IMR-90 (cell line): Measurements from ENCODE around the gene TNFRSF18. TPM values are rescaled to one million over a fixed set of nuclear protein-coding genes. Genes with fewer than 3 reads are reported as not detected.

Experiments used
- ATAC-seq: fragments of 200-7000 bp; cut with Tn5 transposase; 2 replicates; pipeline ENCODE4 v1.9.1; 2020; ENCODE audit warnings: low read depth, mild to moderate bottlenecking, moderate library complexity
- BruUV-seq: library from RNA; stranded (reverse); fragments of 400-500 nt; replicated peaks from 2 replicates; lab custom pipeline; 2021; lab: Mats Ljungman, UMichigan
- CTCF ChIA-PET: fragments of 300-600 bp; formaldehyde crosslinking; extraction: SDS; loops from one replicate; lab custom pipeline; 2021; ENCODE audit warnings: antibody characterized with exemption; lab: Yijun Ruan, JAX
- POLR2A ChIA-PET: fragments of 300-600 bp; sonication (Branson Sonifier 250); formaldehyde crosslinking; loops from one replicate; lab custom pipeline; 2022; ENCODE audit warnings: antibody characterized with exemption; ENCODE audit not compliant: unreplicated experiment; lab: Charles Lee
- DNase-seq: peaks from one replicate; pipeline ENCODE4 v3.0.0; 2013
- H2AFZ ChIP-seq: replicated peaks from 2 replicates; pipeline ENCODE3; 2013; ENCODE audit warnings: low read length, mild to moderate bottlenecking; ENCODE audit not compliant: poor library complexity
- H2AK5ac ChIP-seq: 2 replicates; pipeline ENCODE4 v1.6.1; 2013; ENCODE audit warnings: low read depth, low read length, inconsistent platforms
- H2AK9ac ChIP-seq: replicated peaks from 2 replicates; pipeline ENCODE3; 2013; ENCODE audit warnings: mild to moderate bottlenecking, low read depth, low read length, moderate library complexity; ENCODE audit not compliant: poor library complexity
- H2BK120ac ChIP-seq: 2 replicates; pipeline ENCODE4 v1.6.1; 2013; ENCODE audit warnings: low read depth, low read length, inconsistent platforms
- H2BK15ac ChIP-seq: 3 replicates; pipeline ENCODE4 v1.6.1; 2013; ENCODE audit warnings: low read depth, low read length, inconsistent platforms
- H2BK20ac ChIP-seq: 2 replicates; pipeline ENCODE4 v1.6.1; 2013; ENCODE audit warnings: low read depth, mild to moderate bottlenecking, inconsistent platforms, low read length, moderate library complexity
- H2BK5ac ChIP-seq: 2 replicates; pipeline ENCODE4 v1.6.1; 2013; ENCODE audit warnings: mild to moderate bottlenecking, low read depth, low read length, inconsistent platforms; ENCODE audit not compliant: poor library complexity, severe bottlenecking
- H3K14ac ChIP-seq: replicated peaks from 2 replicates; pipeline ENCODE4 v1.6.1; 2013; ENCODE audit warnings: low read depth, low read length, inconsistent platforms
- H3K18ac ChIP-seq: 2 replicates; pipeline ENCODE4 v1.6.1; 2013; ENCODE audit warnings: low read depth, low read length, control low read depth
- H3K23ac ChIP-seq: 2 replicates; pipeline ENCODE4 v1.6.1; 2013; ENCODE audit warnings: low read depth, low read length, inconsistent platforms
- H3K27ac ChIP-seq: 2 replicates; pipeline ENCODE4 v1.5.1; 2013; ENCODE audit warnings: mild to moderate bottlenecking, control low read depth, low read length; ENCODE audit not compliant: insufficient read depth
- H3K27me3 ChIP-seq: 2 replicates; pipeline ENCODE4 v1.6.1; 2013; ENCODE audit warnings: low read length; ENCODE audit not compliant: control insufficient read depth, insufficient read depth
- H3K36me3 ChIP-seq: 2 replicates; pipeline ENCODE4 v1.6.1; 2013; ENCODE audit warnings: low read length, mixed read lengths; ENCODE audit not compliant: control insufficient read depth, insufficient read depth
- H3K4ac ChIP-seq: 2 replicates; pipeline ENCODE4 v1.6.1; 2013; ENCODE audit warnings: low read depth, low read length, inconsistent platforms
- H3K4me1 ChIP-seq: 2 replicates; pipeline ENCODE4 v1.6.1; 2013; ENCODE audit warnings: low read length, mixed read lengths; ENCODE audit not compliant: control insufficient read depth, insufficient read depth
- H3K4me2 ChIP-seq: 2 replicates; pipeline ENCODE4 v1.6.1; 2013; ENCODE audit warnings: low read depth, mild to moderate bottlenecking, control low read depth, low read length, moderate library complexity
- H3K4me3 ChIP-seq: 2 replicates; pipeline ENCODE4 v1.5.1; 2013; ENCODE audit warnings: low read depth, mild to moderate bottlenecking, control low read depth, low read length, moderate library complexity; ENCODE audit not compliant: insufficient read depth
- H3K56ac ChIP-seq: 2 replicates; pipeline ENCODE4 v1.6.1; 2013; ENCODE audit warnings: low read length, inconsistent platforms; ENCODE audit not compliant: insufficient read depth; ENCODE audit errors: extremely low read depth
- H3K79me1 ChIP-seq, 2 experiments: 2 replicates each; pipeline ENCODE4 v1.6.1; 2013; ENCODE audit warnings: low read length in 2 of 2, inconsistent platforms in 1 of 2, low read depth in 1 of 2
- H3K9ac ChIP-seq: 2 replicates; pipeline ENCODE4 v1.6.1; 2013; ENCODE audit warnings: low read depth, low read length, control low read depth
- H3K9me1 ChIP-seq: 2 replicates; pipeline ENCODE4 v1.6.1; 2013; ENCODE audit warnings: low read length, inconsistent platforms; ENCODE audit not compliant: insufficient read depth
- H3K9me3 ChIP-seq: 2 replicates; pipeline ENCODE4 v1.6.1; 2013; ENCODE audit warnings: low read length; ENCODE audit not compliant: control insufficient read depth, insufficient read depth
- H4K20me1 ChIP-seq: 2 replicates; pipeline ENCODE4 v1.6.1; 2013; ENCODE audit warnings: low read length, inconsistent platforms; ENCODE audit not compliant: insufficient read depth
- H4K5ac ChIP-seq: 2 replicates; pipeline ENCODE4 v1.6.1; 2013; ENCODE audit warnings: mild to moderate bottlenecking, low read depth, low read length, control low read depth
- H4K8ac ChIP-seq, 2 experiments: 2 replicates each; pipeline ENCODE4 v1.6.1; 2013; ENCODE audit warnings: low read depth in 2 of 2, low read length in 2 of 2, control low read depth in 1 of 2, inconsistent platforms in 1 of 2
- H4K91ac ChIP-seq: 2 replicates; pipeline ENCODE4 v1.6.1; 2013; ENCODE audit warnings: low read depth, low read length, inconsistent platforms; ENCODE audit not compliant: insufficient read depth
- BHLHE40 ChIP-seq: fragments of 150-350 bp; IDR thresholded peaks from 2 replicates; pipeline ENCODE4 v1.6.1; 2016; ENCODE audit warnings: mild to moderate bottlenecking, low read depth, low read length
- CEBPB ChIP-seq: IDR thresholded peaks from 2 replicates; pipeline ENCODE4 v1.6.1; 2012; ENCODE audit warnings: low read depth, low read length, improper control_type of control experiment
- CHD1 ChIP-seq: IDR thresholded peaks from 2 replicates; pipeline ENCODE4 v1.6.1; 2012; ENCODE audit warnings: low read depth, low read length, improper control_type of control experiment
- FOS ChIP-seq: fragments of 150-350 bp; IDR thresholded peaks from 2 replicates; pipeline ENCODE4 v1.6.1; 2016; ENCODE audit warnings: low read depth, low read length
- MAFK ChIP-seq: IDR thresholded peaks from 2 replicates; pipeline ENCODE4 v1.6.1; 2012; ENCODE audit warnings: low read depth, low read length, improper control_type of control experiment
- MAZ ChIP-seq: IDR thresholded peaks from 2 replicates; pipeline ENCODE4 v1.6.1; 2012; ENCODE audit warnings: low read depth, mild to moderate bottlenecking, low read length, improper control_type of control experiment, moderate library complexity, borderline replicate concordance
- MXI1 ChIP-seq: IDR thresholded peaks from 2 replicates; pipeline ENCODE4 v1.6.1; 2012; ENCODE audit warnings: low read depth, mild to moderate bottlenecking, low read length, moderate library complexity, borderline replicate concordance
- NFE2L2 ChIP-seq: fragments of 150-350 bp; IDR thresholded peaks from 2 replicates; pipeline ENCODE4 v1.6.1; 2016; ENCODE audit warnings: low read depth, mild to moderate bottlenecking, low read length
- POLR2A ChIP-seq: IDR thresholded peaks from 2 replicates; pipeline ENCODE4 v1.6.1; 2012; ENCODE audit warnings: mild to moderate bottlenecking, low read depth, low read length
- RAD21 ChIP-seq: IDR thresholded peaks from 2 replicates; pipeline ENCODE4 v1.6.1; 2012; ENCODE audit warnings: low read length, improper control_type of control experiment
- RCOR1 ChIP-seq: IDR thresholded peaks from 2 replicates; pipeline ENCODE4 v1.6.1; 2012; ENCODE audit warnings: mild to moderate bottlenecking, low read length, improper control_type of control experiment; ENCODE audit not compliant: insufficient replicate concordance
- RFX5 ChIP-seq: IDR thresholded peaks from 2 replicates; pipeline ENCODE4 v1.8.0; 2012; ENCODE audit warnings: low read depth, mild to moderate bottlenecking, low read length, moderate library complexity
- SMC3 ChIP-seq: fragments of 150-350 bp; IDR thresholded peaks from 2 replicates; pipeline ENCODE4 v1.6.1; 2016; ENCODE audit warnings: low read depth, mild to moderate bottlenecking, antibody characterized with exemption, low read length, moderate library complexity
- WGBS, 2 experiments: methylation state at CpG; one replicate each; pipeline versions ENCODE4 v1.1.5 to v1.1.7; 2013; ENCODE audit warnings: missing lambda C conversion rate in 2 of 2; ENCODE audit not compliant: insufficient read length in 1 of 2; ENCODE audit errors: extremely low coverage in 2 of 2; 5-methylcytosine and 5-hydroxymethylcytosine counted together
- dilution Hi-C: fragments of 300-500 bp; cut with HindIII; formaldehyde crosslinking; loops from one replicate; pipeline ENCODE4 v1.14.3; 2018; ENCODE audit warnings: low sequenced_read_pairs; ENCODE audit not compliant: unreplicated experiment
- in situ Hi-C: fragments of 300-500 bp; cut with MboI; formaldehyde crosslinking; loops from 3 replicates; pipeline ENCODE4 v1.14.3; 2019; ENCODE audit warnings: low sequenced_read_pairs, inconsistent platforms, mixed read lengths
- intact Hi-C: fragments of 100-400 bp; cut with micrococcal nuclease; formaldehyde crosslinking; loops from 2 replicates; pipeline ENCODE4 v1.10.0; 2022
- polyA plus RNA-seq, 3 experiments: library from polyadenylated mRNA; depleted of rRNA; stranded (reverse); fragments of >200 nt; gene quantifications; 2 replicates each; pipeline ENCODE4 v1.2.3, GENCODE V29; 2012; ENCODE audit warnings: low replicate concordance in 1 of 3
- total RNA-seq: library from RNA; depleted of rRNA; stranded (reverse); fragments of >200 nt; gene quantifications from 2 replicates; pipeline ENCODE4 v1.2.3, GENCODE V29; 2012
- TF ChIP-seq, protein P1 (sequence below): fragments of 150-350 bp; IDR thresholded peaks from 2 replicates; pipeline ENCODE4 v1.6.1; 2016; ENCODE audit warnings: low read depth, mild to moderate bottlenecking, low read length, moderate library complexity, borderline replicate concordance
- TF ChIP-seq, protein P2 (sequence below): conservative IDR thresholded peaks from 2 replicates; pipeline ENCODE4 v1.5.1; 2012; ENCODE audit warnings: mild to moderate bottlenecking, low read depth, low read length, improper control_type of control experiment
- TF ChIP-seq, protein P3 (sequence below): fragments of 150-350 bp; IDR thresholded peaks from 2 replicates; pipeline ENCODE4 v1.6.1; 2017; ENCODE audit warnings: mild to moderate bottlenecking, antibody characterized with exemption, low read length, low read depth

The TNFRSF18 gene
- total and polyA plus RNA-seq, 2 of the 4 experiments (the other 2 are of a cell fraction), result 0.18 to 1.0 TPM

DNA sequence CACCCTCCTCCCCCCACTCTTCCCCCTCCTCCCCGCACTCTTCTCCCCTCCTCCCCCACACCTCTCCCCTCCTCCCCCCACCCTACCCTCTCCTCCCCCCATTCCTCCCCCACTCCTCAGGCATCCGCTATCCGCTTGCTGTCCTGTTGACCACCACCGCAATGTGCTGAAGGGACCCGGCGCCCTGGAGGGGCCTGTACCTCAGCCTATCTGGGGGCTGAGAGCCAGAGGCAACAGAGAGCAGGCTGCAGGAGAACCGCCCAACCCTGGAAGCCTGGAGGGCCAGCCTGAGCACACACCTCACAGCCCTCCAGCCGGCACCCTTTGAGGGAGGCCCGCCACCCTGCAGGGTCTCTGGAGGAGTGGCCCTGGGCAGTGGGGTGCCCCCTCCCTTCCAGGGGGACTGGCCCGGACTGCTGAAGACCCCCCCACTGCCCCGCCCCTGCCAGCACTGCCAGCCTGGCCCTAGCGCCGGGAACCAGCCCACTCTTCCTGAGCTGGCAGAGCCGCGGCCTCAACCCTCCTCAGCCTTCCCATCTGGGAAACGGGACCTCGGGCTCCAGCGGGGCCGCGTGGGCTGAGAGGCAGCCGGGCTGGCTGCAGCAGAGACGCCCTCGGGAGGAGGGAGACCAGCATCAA lies 38.9 kb upstream of the TNFRSF18 start:
- TF ChIP-seq RAD21 (no peak), MXI1 (no peak), BHLHE40 (no peak), MAZ (no peak), RCOR1 (no peak), FOS (no peak), CEBPB (no peak), RFX5 (no peak), POLR2A (no peak), MAFK (no peak), NFE2L2 (no peak), CHD1 (no peak), SMC3 (no peak)
- TF ChIP-seq, protein P1, sequence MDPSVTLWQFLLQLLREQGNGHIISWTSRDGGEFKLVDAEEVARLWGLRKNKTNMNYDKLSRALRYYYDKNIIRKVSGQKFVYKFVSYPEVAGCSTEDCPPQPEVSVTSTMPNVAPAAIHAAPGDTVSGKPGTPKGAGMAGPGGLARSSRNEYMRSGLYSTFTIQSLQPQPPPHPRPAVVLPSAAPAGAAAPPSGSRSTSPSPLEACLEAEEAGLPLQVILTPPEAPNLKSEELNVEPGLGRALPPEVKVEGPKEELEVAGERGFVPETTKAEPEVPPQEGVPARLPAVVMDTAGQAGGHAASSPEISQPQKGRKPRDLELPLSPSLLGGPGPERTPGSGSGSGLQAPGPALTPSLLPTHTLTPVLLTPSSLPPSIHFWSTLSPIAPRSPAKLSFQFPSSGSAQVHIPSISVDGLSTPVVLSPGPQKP, result no peak
- TF ChIP-seq, protein P2, sequence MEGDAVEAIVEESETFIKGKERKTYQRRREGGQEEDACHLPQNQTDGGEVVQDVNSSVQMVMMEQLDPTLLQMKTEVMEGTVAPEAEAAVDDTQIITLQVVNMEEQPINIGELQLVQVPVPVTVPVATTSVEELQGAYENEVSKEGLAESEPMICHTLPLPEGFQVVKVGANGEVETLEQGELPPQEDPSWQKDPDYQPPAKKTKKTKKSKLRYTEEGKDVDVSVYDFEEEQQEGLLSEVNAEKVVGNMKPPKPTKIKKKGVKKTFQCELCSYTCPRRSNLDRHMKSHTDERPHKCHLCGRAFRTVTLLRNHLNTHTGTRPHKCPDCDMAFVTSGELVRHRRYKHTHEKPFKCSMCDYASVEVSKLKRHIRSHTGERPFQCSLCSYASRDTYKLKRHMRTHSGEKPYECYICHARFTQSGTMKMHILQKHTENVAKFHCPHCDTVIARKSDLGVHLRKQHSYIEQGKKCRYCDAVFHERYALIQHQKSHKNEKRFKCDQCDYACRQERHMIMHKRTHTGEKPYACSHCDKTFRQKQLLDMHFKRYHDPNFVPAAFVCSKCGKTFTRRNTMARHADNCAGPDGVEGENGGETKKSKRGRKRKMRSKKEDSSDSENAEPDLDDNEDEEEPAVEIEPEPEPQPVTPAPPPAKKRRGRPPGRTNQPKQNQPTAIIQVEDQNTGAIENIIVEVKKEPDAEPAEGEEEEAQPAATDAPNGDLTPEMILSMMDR, result no peak
- TF ChIP-seq, protein P3, sequence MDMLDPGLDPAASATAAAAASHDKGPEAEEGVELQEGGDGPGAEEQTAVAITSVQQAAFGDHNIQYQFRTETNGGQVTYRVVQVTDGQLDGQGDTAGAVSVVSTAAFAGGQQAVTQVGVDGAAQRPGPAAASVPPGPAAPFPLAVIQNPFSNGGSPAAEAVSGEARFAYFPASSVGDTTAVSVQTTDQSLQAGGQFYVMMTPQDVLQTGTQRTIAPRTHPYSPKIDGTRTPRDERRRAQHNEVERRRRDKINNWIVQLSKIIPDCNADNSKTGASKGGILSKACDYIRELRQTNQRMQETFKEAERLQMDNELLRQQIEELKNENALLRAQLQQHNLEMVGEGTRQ, result no peak
- WGBS, 2 experiments, result 67 to 80% methylated on average over 1 of the region's 23 CpGs
- no peak for ATAC-seq
- H2AK5ac ChIP-seq, result no peak overlapping the region; the same call in 1 of the 2 replicates
- no peaks in the 10 kb centered on the region for H3K9me3 ChIP-seq
- H3K36me3 ChIP-seq, result peaks cover 2% of the 10 kb centered on the region; the same call in 1 of the 2 replicates
- H3K23ac ChIP-seq, result no peak overlapping the region
- H3K56ac ChIP-seq, result no peak overlapping the region
- intact Hi-C loops (no loop called here), dilution Hi-C loops (no loop called here), in situ Hi-C loops (no loop called here)
- no peak overlapping the region for H2AK9ac ChIP-seq
- no peak overlapping the region for H3K4ac ChIP-seq
- BruUV-seq, result no TSS peak
- no peak overlapping the region for H3K27ac ChIP-seq
- H3K4me2 ChIP-seq, result no peak overlapping the region
- no peaks in the 10 kb centered on the region for H3K27me3 ChIP-seq
- no peak overlapping the region for H3K18ac ChIP-seq
- no peak overlapping the region for H3K14ac ChIP-seq
- H3K79me1 ChIP-seq, result no peaks in the 10 kb centered on the region
- DNase-seq, result no peak
- no peak overlapping the region for H2BK5ac ChIP-seq
- H3K9me1 ChIP-seq, result no peaks in the 10 kb centered on the region
- no peaks in the 10 kb centered on the region for H4K20me1 ChIP-seq
- no peak overlapping the region for H2BK20ac ChIP-seq
- ChIA-PET CTCF (no interaction called here), POLR2A (no interaction called here)
- no peak overlapping the region for H2AFZ ChIP-seq
- no peak overlapping the region for H4K91ac ChIP-seq
- H3K9ac ChIP-seq, result no peak overlapping the region
- peaks cover 8% of the 10 kb centered on the region for H3K4me1 ChIP-seq
- no peak overlapping the region for H2BK120ac ChIP-seq
- no peak overlapping the region for H4K5ac ChIP-seq
- H2BK15ac ChIP-seq, result no peak overlapping the region
- H3K4me3 ChIP-seq, result no peak overlapping the region
- H4K8ac ChIP-seq, result no peak overlapping the region
